GM12878 (cell line): ENCODE data around the gene HOXD12. TPM values are rescaled to one million over a fixed set of nuclear protein-coding genes. Genes with fewer than 3 reads are reported as not detected.

Source experiments
- ATAC-seq: fragments of 200-7000 bp; cut with Tn5 transposase; 3 replicates; pipeline ENCODE4 v1.9.1; 2020; ENCODE audit warnings: mild to moderate bottlenecking, moderate library complexity
- BruUV-seq: library from RNA; stranded (reverse); fragments of 400-500 nt; replicated peaks from 2 replicates; lab custom pipeline; 2021; lab: Mats Ljungman, UMichigan
- CTCF ChIA-PET: fragments of 300-600 bp; sonication (Branson Sonifier 250); formaldehyde crosslinking; extraction: SDS; loops from one replicate; lab custom pipeline; 2021; ENCODE audit warnings: inconsistent platforms; lab: Yijun Ruan, JAX
- POLR2A ChIA-PET: fragments of 350-600 bp; formaldehyde crosslinking; extraction: SDS; loops from one replicate; lab custom pipeline; 2021; ENCODE audit warnings: inconsistent platforms; lab: Charles Lee
- RAD21 ChIA-PET: fragments of 300-600 bp; sonication (Branson Sonifier 250); formaldehyde crosslinking; loops from one replicate; lab custom pipeline; 2023; ENCODE audit warnings: antibody characterized with exemption; ENCODE audit not compliant: unreplicated experiment; lab: Charles Lee
- SMC1A ChIA-PET: fragments of 300-600 bp; sonication (Branson Sonifier 250); formaldehyde crosslinking; loops from one replicate; lab custom pipeline; 2023; ENCODE audit not compliant: unreplicated experiment, uncharacterized antibody; lab: Charles Lee
- DNase-seq: peaks from one replicate; pipeline ENCODE4 v3.0.0-alpha.2; 2011; ENCODE audit warnings: low read depth, low spot score
- FAIRE-seq: peaks from 3 replicates; lab custom pipeline; 2011; peaks lifted over from hg19 to GRCh38; lab: Jason Lieb, UNC
- H2AFZ ChIP-seq: 2 replicates; pipeline ENCODE4 v1.6.0; 2011; ENCODE audit warnings: low read depth, low read length, control low read depth; ENCODE audit not compliant: control insufficient read depth
- H3K27ac ChIP-seq: 2 replicates; pipeline ENCODE4 v1.5.1; 2011; ENCODE audit warnings: control low read depth; ENCODE audit not compliant: control insufficient read depth, insufficient read depth
- H3K27me3 ChIP-seq, 2 experiments: replicated peaks in 1 of 2; 2 replicates each; pipeline versions ENCODE4 v1.6.0 to v1.6.1; 2011; ENCODE audit warnings: low read length in 1 of 2; ENCODE audit not compliant: control insufficient read depth in 2 of 2, insufficient read depth in 2 of 2
- H3K36me3 ChIP-seq, 2 experiments: 2 replicates each; pipeline ENCODE4 v1.5.1; 2011; ENCODE audit warnings: low read length in 1 of 2; ENCODE audit not compliant: control insufficient read depth in 2 of 2, insufficient read depth in 2 of 2
- H3K4me1 ChIP-seq: 2 replicates; pipeline ENCODE4 v1.6.1; 2011; ENCODE audit warnings: mild to moderate bottlenecking, low read length, moderate library complexity, mixed read lengths; ENCODE audit not compliant: control insufficient read depth, insufficient read depth
- H3K4me2 ChIP-seq: 2 replicates; pipeline ENCODE4 v1.6.0; 2011; ENCODE audit warnings: control low read depth; ENCODE audit not compliant: control insufficient read depth, insufficient read depth
- H3K4me3 ChIP-seq: fragments of 200-600 bp; sonication (generic); 2 replicates; pipeline ENCODE4 v1.5.1; 2016
- H3K79me2 ChIP-seq: 2 replicates; pipeline ENCODE4 v1.6.0; 2011; ENCODE audit warnings: low read length; ENCODE audit not compliant: control insufficient read depth, insufficient read depth
- H3K9ac ChIP-seq: 2 replicates; pipeline ENCODE4 v1.8.0; 2011; ENCODE audit warnings: low read length, control low read depth, mixed read lengths; ENCODE audit not compliant: control insufficient read depth, insufficient read depth
- H3K9me3 ChIP-seq: replicated peaks from 3 replicates; pipeline ENCODE4 v1.5.1; 2011; ENCODE audit warnings: mild to moderate bottlenecking, low read length; ENCODE audit not compliant: control insufficient read depth, insufficient read depth
- H4K20me1 ChIP-seq: 2 replicates; pipeline ENCODE4 v1.6.0; 2011; ENCODE audit not compliant: control insufficient read depth, insufficient read depth
- ASH2L ChIP-seq: fragments of 300-600, 200-600 bp; sonication (generic); IDR thresholded peaks from 2 replicates; pipeline ENCODE4 v1.6.1; 2017; ENCODE audit warnings: low read depth, mild to moderate bottlenecking, borderline replicate concordance
- BHLHE40 ChIP-seq, 2 experiments: fragments of 450-650 bp in 1 of 2; IDR thresholded peaks; 2 replicates each; pipeline ENCODE4 v1.6.1; 2011 to 2017; ENCODE audit warnings: low read depth in 2 of 2, borderline replicate concordance in 1 of 2, improper control_type of control experiment in 1 of 2, low read length in 1 of 2, mild to moderate bottlenecking in 1 of 2
- EED ChIP-seq: sonication (generic); IDR thresholded peaks from 2 replicates; pipeline ENCODE4 v1.6.1; 2016; ENCODE audit warnings: antibody characterized with exemption, low read depth
- NR2C2 ChIP-seq: IDR thresholded peaks from 2 replicates; pipeline ENCODE4 v1.6.1; 2011; ENCODE audit warnings: borderline replicate concordance, low read depth; ENCODE audit not compliant: control insufficient read depth, insufficient read length
- POU2F2 ChIP-seq: IDR thresholded peaks from 3 replicates; pipeline ENCODE4 v1.6.1; 2011; ENCODE audit warnings: low read depth, mild to moderate bottlenecking, low read length, borderline replicate concordance
- SREBF1 ChIP-seq: IDR thresholded peaks from 2 replicates; pipeline ENCODE4 v1.6.1; 2012; ENCODE audit warnings: mild to moderate bottlenecking, low read length
- SRF ChIP-seq, 2 experiments: IDR thresholded peaks; 2 replicates each; pipeline ENCODE4 v1.6.1; 2011; ENCODE audit warnings: low read depth in 2 of 2, low read length in 2 of 2, mild to moderate bottlenecking in 1 of 2, moderate library complexity in 1 of 2
- SUZ12 ChIP-seq: fragments of 200-600 bp; sonication (generic); IDR thresholded peaks from one replicate; pipeline ENCODE4 v1.6.1; 2018; ENCODE audit warnings: antibody characterized with exemption, mild to moderate bottlenecking; ENCODE audit not compliant: unreplicated experiment
- YBX1 ChIP-seq: fragments of 450-650 bp; IDR thresholded peaks from 2 replicates; pipeline ENCODE4 v1.6.1; 2016; ENCODE audit warnings: antibody characterized with exemption
- ZZZ3 ChIP-seq: IDR thresholded peaks from 2 replicates; pipeline ENCODE4 v1.6.1; 2011; ENCODE audit warnings: low read depth; ENCODE audit not compliant: control insufficient read depth, insufficient read length
- whole genome bisulfite sequencing: methylation state at CpG from one replicate; pipeline ENCODE4 v1.1.6; 2016; ENCODE audit warnings: low lambda C conversion rate; ENCODE audit not compliant: insufficient replicate concordance, insufficient coverage; ENCODE audit errors: missing lambda C conversion rate; 5-methylcytosine and 5-hydroxymethylcytosine counted together
- in situ Hi-C: fragments of 300-500 bp; cut with MboI; formaldehyde crosslinking; loops from 9 replicates; pipeline ENCODE4 v1.14.3; 2018; ENCODE audit warnings: mixed read lengths
- intact Hi-C: fragments of 100-400 bp; cut with micrococcal nuclease; formaldehyde crosslinking; loops from one replicate; pipeline ENCODE4 v1.14.2; 2022; ENCODE audit not compliant: unreplicated experiment
- polyA plus RNA-seq, 11 experiments: library from polyadenylated mRNA; depleted of rRNA in 4 of 11; unstranded in 6 of 11; stranded (reverse) in 5 of 11; fragments of >200 nt; fragmentation: Nextera tagmentation in 4 of 11; fragmentation: Illumina TruSeq in 1 of 11; extraction: Ambion mirVana in 4 of 11; extraction: Trizol in 1 of 11; gene quantifications; 1 replicate in 1 of 11; 2 replicates in 10 of 11; pipeline versions ENCODE4 v1.2.1 to v1.2.3, GENCODE V29; 2011 to 2016; ENCODE audit warnings: inconsistent platforms in 2 of 11, missing spikeins in 2 of 11, low read depth in 1 of 11
- total RNA-seq, 4 experiments: library from RNA; depleted of rRNA in 3 of 4; stranded (reverse); fragments of >200 nt in 3 of 4; fragmentation: Illumina TruSeq in 1 of 4; extraction: Trizol in 1 of 4; gene quantifications; 2 replicates each; pipeline versions ENCODE4 v1.2.1 to v1.2.3, GENCODE V29; 2013 to 2021
- TF ChIP-seq, protein P1 (sequence below): fragments of 450-650 bp; IDR thresholded peaks from 2 replicates; pipeline ENCODE4 v1.6.1; 2017; ENCODE audit warnings: mild to moderate bottlenecking
- TF ChIP-seq, protein P2 (sequence below): IDR thresholded peaks from 2 replicates; pipeline ENCODE4 v1.6.1; 2011; ENCODE audit warnings: borderline replicate concordance, low read depth, mild to moderate bottlenecking, moderate library complexity, low read length; ENCODE audit not compliant: insufficient read depth, poor library complexity, severe bottlenecking
- TF ChIP-seq, protein P3 (sequence below): fragments of 450-650 bp; IDR thresholded peaks from 2 replicates; pipeline ENCODE4 v1.6.1; 2017; ENCODE audit warnings: mild to moderate bottlenecking, low read depth, inconsistent platforms; ENCODE audit not compliant: poor library complexity, severe bottlenecking

HOXD12 gene
- total and polyA plus RNA-seq, 10 of the 15 experiments (the other 5 are each of a cell fraction or from before 2014, with no cell fraction given), result not detected

DNA sequence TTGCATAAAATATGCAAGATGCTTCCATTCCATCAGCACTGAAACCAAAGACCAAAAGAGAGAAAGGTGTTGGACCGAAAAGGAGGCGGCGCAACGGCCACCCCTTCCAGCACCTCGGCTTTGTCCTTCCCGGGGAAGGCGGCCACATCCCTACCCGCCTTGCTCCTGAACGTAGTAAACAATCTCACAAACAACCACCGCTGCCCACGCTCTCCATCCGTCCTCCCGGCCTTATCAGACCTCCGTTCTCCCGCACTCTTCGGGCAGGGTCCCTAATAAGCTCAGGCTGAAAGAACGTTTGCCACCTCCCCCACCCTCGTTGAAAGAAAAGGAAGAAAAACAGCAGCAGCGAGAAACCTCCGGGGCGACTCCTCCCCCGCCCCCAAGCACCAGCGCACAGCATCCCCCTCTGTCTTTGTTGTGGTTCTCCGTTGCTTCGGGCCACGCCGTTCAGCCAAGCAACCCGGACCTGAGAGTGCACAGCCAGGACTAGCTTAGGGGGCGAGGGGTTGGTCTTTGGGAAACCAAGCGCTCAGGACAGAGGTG, 20.2 kb upstream of the HOXD12 start:
- Histone ChIP-seq H3K9me3 (peaks cover 20% of the 10 kb centered on the region; the same call in 2 of the 3 replicates), H3K27ac (no peak overlapping the region), H2AFZ (no peak overlapping the region), H3K27me3 (peaks cover 2 to 21% of the 10 kb centered on the region in 2 experiments), H3K4me2 (no peak overlapping the region), H3K79me2 (no peaks in the 10 kb centered on the region), H3K9ac (no peak overlapping the region), H3K4me1 (no peaks in the 10 kb centered on the region), H3K36me3 (no peaks in the 10 kb centered on the region), H3K4me3 (no peak overlapping the region), H4K20me1 (no peaks in the 10 kb centered on the region)
- no peak for FAIRE-seq
- ATAC-seq, result no peak
- POLR2A ChIA-PET, result no interaction called here
- TF ChIP-seq SREBF1, result no peak
- TF ChIP-seq ASH2L, result no peak
- TF ChIP-seq, protein P1, sequence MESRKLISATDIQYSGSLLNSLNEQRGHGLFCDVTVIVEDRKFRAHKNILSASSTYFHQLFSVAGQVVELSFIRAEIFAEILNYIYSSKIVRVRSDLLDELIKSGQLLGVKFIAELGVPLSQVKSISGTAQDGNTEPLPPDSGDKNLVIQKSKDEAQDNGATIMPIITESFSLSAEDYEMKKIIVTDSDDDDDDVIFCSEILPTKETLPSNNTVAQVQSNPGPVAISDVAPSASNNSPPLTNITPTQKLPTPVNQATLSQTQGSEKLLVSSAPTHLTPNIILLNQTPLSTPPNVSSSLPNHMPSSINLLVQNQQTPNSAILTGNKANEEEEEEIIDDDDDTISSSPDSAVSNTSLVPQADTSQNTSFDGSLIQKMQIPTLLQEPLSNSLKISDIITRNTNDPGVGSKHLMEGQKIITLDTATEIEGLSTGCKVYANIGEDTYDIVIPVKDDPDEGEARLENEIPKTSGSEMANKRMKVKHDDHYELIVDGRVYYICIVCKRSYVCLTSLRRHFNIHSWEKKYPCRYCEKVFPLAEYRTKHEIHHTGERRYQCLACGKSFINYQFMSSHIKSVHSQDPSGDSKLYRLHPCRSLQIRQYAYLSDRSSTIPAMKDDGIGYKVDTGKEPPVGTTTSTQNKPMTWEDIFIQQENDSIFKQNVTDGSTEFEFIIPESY, result no peak
- no peak for TF ChIP-seq EED
- no peak for TF ChIP-seq SUZ12
- TF ChIP-seq NR2C2, result no peak
- no peak for TF ChIP-seq SRF (IDR thresholded peaks at IDR 0.05; ENCODE audit: low read depth in 2 of 2, low read length in 2 of 2)
- TF ChIP-seq, protein P2, sequence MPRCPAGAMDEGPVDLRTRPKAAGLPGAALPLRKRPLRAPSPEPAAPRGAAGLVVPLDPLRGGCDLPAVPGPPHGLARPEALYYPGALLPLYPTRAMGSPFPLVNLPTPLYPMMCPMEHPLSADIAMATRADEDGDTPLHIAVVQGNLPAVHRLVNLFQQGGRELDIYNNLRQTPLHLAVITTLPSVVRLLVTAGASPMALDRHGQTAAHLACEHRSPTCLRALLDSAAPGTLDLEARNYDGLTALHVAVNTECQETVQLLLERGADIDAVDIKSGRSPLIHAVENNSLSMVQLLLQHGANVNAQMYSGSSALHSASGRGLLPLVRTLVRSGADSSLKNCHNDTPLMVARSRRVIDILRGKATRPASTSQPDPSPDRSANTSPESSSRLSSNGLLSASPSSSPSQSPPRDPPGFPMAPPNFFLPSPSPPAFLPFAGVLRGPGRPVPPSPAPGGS, result no peak
- TF ChIP-seq, protein P3, sequence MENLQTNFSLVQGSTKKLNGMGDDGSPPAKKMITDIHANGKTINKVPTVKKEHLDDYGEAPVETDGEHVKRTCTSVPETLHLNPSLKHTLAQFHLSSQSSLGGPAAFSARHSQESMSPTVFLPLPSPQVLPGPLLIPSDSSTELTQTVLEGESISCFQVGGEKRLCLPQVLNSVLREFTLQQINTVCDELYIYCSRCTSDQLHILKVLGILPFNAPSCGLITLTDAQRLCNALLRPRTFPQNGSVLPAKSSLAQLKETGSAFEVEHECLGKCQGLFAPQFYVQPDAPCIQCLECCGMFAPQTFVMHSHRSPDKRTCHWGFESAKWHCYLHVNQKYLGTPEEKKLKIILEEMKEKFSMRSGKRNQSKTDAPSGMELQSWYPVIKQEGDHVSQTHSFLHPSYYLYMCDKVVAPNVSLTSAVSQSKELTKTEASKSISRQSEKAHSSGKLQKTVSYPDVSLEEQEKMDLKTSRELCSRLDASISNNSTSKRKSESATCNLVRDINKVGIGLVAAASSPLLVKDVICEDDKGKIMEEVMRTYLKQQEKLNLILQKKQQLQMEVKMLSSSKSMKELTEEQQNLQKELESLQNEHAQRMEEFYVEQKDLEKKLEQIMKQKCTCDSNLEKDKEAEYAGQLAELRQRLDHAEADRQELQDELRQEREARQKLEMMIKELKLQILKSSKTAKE, result no peak
- TF ChIP-seq POU2F2, result no peak
- TF ChIP-seq YBX1, result no peak
- TF ChIP-seq BHLHE40 (IDR thresholded peaks at IDR 0.05; ENCODE audit: borderline replicate concordance in 1 of 2, low read depth in 2 of 2, low read length in 1 of 2), result no peak
- TF ChIP-seq ZZZ3, result no peak
- CTCF ChIA-PET, result no interaction called here
- RAD21 ChIA-PET, result no interaction called here
- intact Hi-C loops, result no loop called here
- SMC1A ChIA-PET, result no interaction called here
- no peak for DNase-seq
- in situ Hi-C loops, result no loop called here
- no TSS peak for BruUV-seq
- WGBS, result 48% methylated on average over 30 of the region's 30 CpGs
